Thoracic aorta (tissue), 2 donors: ENCODE measurements around the gene SPAG7. TPM values are rescaled to one million over a fixed set of nuclear protein-coding genes. Genes with fewer than 3 reads are reported as not detected.

Experiments used
- ATAC-seq: fragments of 150-250 bp; one replicate; pipeline ENCODE4 v1.8.0; 2017; ENCODE audit warnings: low read depth; ENCODE audit not compliant: insufficient number of reproducible peaks, low FRiP score
- DNase-seq: peaks from one replicate; pipeline ENCODE4 v3.0.0-alpha.2; 2020; ENCODE audit warnings: low spot score
- H3K27ac ChIP-seq, 2 donors: fragments of 200-600 bp; sonication (generic); 1 replicate in 1 of 2; 2 replicates in 1 of 2; pipeline ENCODE4 v1.5.1; 2016; ENCODE audit warnings: mild to moderate bottlenecking in 2 of 2, moderate library complexity in 2 of 2
- H3K27me3 ChIP-seq: fragments of 200-600 bp; sonication (generic); replicated peaks from 2 replicates; pipeline ENCODE4 v1.6.0; 2016; ENCODE audit warnings: mild to moderate bottlenecking; ENCODE audit not compliant: insufficient read depth
- H3K36me3 ChIP-seq: fragments of 200-600 bp; sonication (generic); one replicate; pipeline ENCODE4 v1.5.1; 2016
- H3K4me1 ChIP-seq, 2 donors: fragments of 200-600 bp; sonication (generic); 1 replicate in 1 of 2; 2 replicates in 1 of 2; pipeline versions ENCODE4 v1.5.1 to v1.6.0; 2016; ENCODE audit warnings: low read depth in 2 of 2, mild to moderate bottlenecking in 1 of 2; ENCODE audit not compliant: control insufficient read depth in 1 of 2
- H3K4me3 ChIP-seq: fragments of 200-600 bp; sonication (generic); 2 replicates; pipeline ENCODE4 v1.5.1; 2016; ENCODE audit warnings: mild to moderate bottlenecking
- H3K9me3 ChIP-seq: fragments of 200-600 bp; sonication (generic); 2 replicates; pipeline ENCODE4 v1.5.1; 2016
- CTCF ChIP-seq: fragments of 200-600 bp; sonication (generic); IDR thresholded peaks from one replicate; pipeline ENCODE4 v1.5.1; 2019; ENCODE audit warnings: antibody characterized with exemption
- total RNA-seq, 2 donors: library from RNA; depleted of rRNA; stranded (reverse); fragments of >200 nt; gene quantifications; one replicate each; pipeline versions ENCODE4 v1.1.0 to v1.2.3, GENCODE V29; 2016

Gene SPAG7
- total RNA-seq, 2 donors from 2014 or later = 32.3 to 43.1 TPM

DNA sequence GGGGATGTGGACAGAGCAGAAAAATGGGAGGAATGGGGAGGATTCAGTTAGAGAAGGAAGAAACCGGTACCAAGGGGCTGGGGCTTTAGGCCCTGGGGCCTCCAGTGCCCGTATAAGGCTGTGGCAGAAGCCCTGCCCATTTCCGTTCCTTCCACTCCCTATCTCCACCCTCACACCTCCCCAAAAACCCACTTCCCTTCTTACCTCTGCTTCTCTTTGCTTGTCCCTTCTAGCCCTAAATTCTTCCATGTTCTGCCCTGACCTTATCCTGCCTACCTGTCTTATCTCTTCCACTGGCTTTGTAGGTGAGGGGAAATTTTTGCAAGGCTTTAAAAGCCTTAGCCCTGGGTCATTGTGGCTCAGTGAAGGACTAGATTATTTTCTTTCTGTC, 23.5 kb downstream of the SPAG7 start:
- H3K4me1 ChIP-seq = peaks cover 30 to 62% of the 10 kb centered on the region in 2 donors
- no peak for TF ChIP-seq CTCF
- DNase-seq = no peak
- no peaks in the 10 kb centered on the region for H3K9me3 ChIP-seq
- peak overlapping the region; percentile 73 to 97 for H3K27ac ChIP-seq
- no peaks in the 10 kb centered on the region for H3K27me3 ChIP-seq
- peaks cover 6% of the 10 kb centered on the region for H3K36me3 ChIP-seq
- ATAC-seq = no peak
- H3K4me3 ChIP-seq = no peak overlapping the region

DNA sequence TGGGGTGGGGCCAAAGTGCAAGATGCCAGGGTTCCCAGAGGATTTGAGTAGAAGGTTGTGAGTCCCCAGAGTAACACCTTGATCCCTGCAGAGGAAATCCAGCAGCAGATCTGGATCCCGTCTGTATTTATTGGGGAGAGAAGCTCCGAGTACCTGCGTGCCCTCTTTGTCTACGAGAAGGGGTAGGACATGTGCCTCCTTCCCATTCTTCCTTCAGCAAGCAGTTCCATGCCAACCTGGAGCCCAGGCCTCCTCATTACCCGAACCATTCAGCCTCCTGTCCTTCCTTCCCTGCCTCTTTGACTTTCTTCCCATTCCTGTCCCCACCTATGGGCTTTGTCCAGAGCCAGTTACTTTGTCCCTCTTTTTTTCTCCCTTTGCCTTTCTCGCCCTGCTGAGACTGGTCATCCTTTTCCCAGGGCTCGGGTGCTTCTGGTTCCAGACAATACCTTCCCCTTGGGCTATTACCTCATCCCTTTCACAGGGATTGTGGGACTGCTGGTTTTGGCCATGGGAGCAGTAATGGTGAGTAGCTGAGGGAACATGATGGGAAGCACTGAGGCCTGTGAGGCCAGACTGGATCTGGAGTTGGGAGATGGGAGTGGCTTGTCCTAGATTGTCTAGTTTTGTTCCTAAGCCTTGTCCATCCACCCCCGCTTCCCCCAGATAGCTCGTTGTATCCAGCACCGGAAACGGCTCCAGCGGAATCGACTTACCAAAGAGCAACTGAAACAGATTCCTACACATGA, 24.7 kb downstream of the SPAG7 start:
- peak overlapping the region in 1 of 2 donors; percentile 50 for H3K27ac ChIP-seq
- H3K4me3 ChIP-seq = no peak overlapping the region
- H3K36me3 ChIP-seq = peaks cover 7% of the 10 kb centered on the region
- no peaks in the 10 kb centered on the region for H3K9me3 ChIP-seq
- no peak for DNase-seq
- no peak for ATAC-seq
- H3K27me3 ChIP-seq = no peaks in the 10 kb centered on the region
- H3K4me1 ChIP-seq = peaks cover 39 to 73% of the 10 kb centered on the region in 2 donors
- TF ChIP-seq CTCF = no peak

- H3K4me3 ChIP-seq = peak overlapping the region; percentile 92
- ATAC-seq = no peak
- DNase-seq = no peak
- no peak for TF ChIP-seq CTCF
- peaks cover 38 to 69% of the 10 kb centered on the region in 2 donors for H3K4me1 ChIP-seq
- no peaks in the 10 kb centered on the region for H3K9me3 ChIP-seq
- no peaks in the 10 kb centered on the region for H3K27me3 ChIP-seq
- H3K36me3 ChIP-seq = peaks cover 24% of the 10 kb centered on the region
- H3K27ac ChIP-seq = peak overlapping the region; percentile 76 to 95
Observed at GRCh38 chr17:4941319-4941610, 26.4 kb downstream of the SPAG7 start.

- no peak for DNase-seq
- H3K27ac ChIP-seq = peak overlapping the region; percentile 76 to 95
- no peaks in the 10 kb centered on the region for H3K9me3 ChIP-seq
- H3K27me3 ChIP-seq = no peaks in the 10 kb centered on the region
- TF ChIP-seq CTCF = no peak
- peak overlapping the region; percentile 92 for H3K4me3 ChIP-seq
- peaks cover 34 to 64% of the 10 kb centered on the region in 2 donors for H3K4me1 ChIP-seq
- ATAC-seq = no peak
- peaks cover 25% of the 10 kb centered on the region for H3K36me3 ChIP-seq
Observed at GRCh38 chr17:4940555-4941318, 26.9 kb downstream of the SPAG7 start.

GRCh38 chr17:4939796-4940554, 27.6 kb downstream of the SPAG7 start, which contains the start of the genes RNF167 and SLC25A11:
RNF167 (plus strand) TSS chr17:4940268; CDS start chr17:4940910, 642 bp downstream.
SLC25A11 (minus strand) TSS chr17:4940046; CDS start chr17:4939910, 136 bp downstream.
- peaks cover 26 to 56% of the 10 kb centered on the region in 2 donors for H3K4me1 ChIP-seq
- DNase-seq (peak; percentile 88), ATAC-seq (peak; percentile 95)
- peak within 1 kb of the TSS; percentile 92 for H3K4me3 ChIP-seq
- H3K27ac ChIP-seq = peak within 1 kb of the TSS; percentile 76 to 95
- H3K27me3 ChIP-seq = no peaks in the 10 kb centered on the region
- peaks cover 22% of the 10 kb centered on the region for H3K36me3 ChIP-seq
- peak; percentile 16 for TF ChIP-seq CTCF
- H3K9me3 ChIP-seq = no peaks in the 10 kb centered on the region
